B cell (primary cell): ENCODE results near the gene DLG2. TPM values are rescaled to one million over a fixed set of nuclear protein-coding genes. Genes with fewer than 3 reads are reported as not detected.

Experiments used
- ATAC-seq: fragments of 200-7000 bp; cut with Tn5 transposase; one replicate; pipeline ENCODE4 v1.10.0; 2021; ENCODE audit warnings: low read depth, mild to moderate bottlenecking, moderate number of reproducible peaks, moderate library complexity
- CTCF ChIA-PET: fragments of 350-600 bp; sonication (Branson Sonifier 250); formaldehyde crosslinking; loops from one replicate; lab custom pipeline; 2021; ENCODE audit warnings: antibody characterized with exemption, inconsistent platforms; lab: Charles Lee
- POLR2A ChIA-PET: fragments of 350-600 bp; sonication (Branson Sonifier 250); formaldehyde crosslinking; loops from one replicate; lab custom pipeline; 2021; ENCODE audit warnings: antibody characterized with exemption; lab: Charles Lee
- DNase-seq: peaks from one replicate; pipeline ENCODE4 v3.0.0; 2013
- H2AFZ ChIP-seq: 2 replicates; pipeline ENCODE4 v1.6.1; 2012; ENCODE audit warnings: mild to moderate bottlenecking, low read depth, low read length; ENCODE audit not compliant: insufficient read depth, poor library complexity, severe bottlenecking
- H3K27ac ChIP-seq, 2 donors: 1 replicate in 1 of 2; 2 replicates in 1 of 2; pipeline ENCODE4 v1.5.1; 2012 to 2013; ENCODE audit warnings: low read length in 2 of 2, mild to moderate bottlenecking in 2 of 2, moderate library complexity in 1 of 2
- H3K27me3 ChIP-seq, 4 experiments: fragments of 200-600 bp in 1 of 4; sonication (generic) in 1 of 4; replicated peaks in 1 of 4; 1 replicate in 2 of 4; 2 replicates in 2 of 4; pipeline versions ENCODE4 v1.6.1 to v1.7.0; 2013 to 2016; ENCODE audit warnings: low read length in 3 of 4, mild to moderate bottlenecking in 2 of 4, mixed read lengths in 1 of 4, moderate library complexity in 1 of 4; ENCODE audit not compliant: insufficient read depth in 4 of 4, control insufficient read depth in 3 of 4; ENCODE audit errors: control extremely low read depth in 1 of 4
- H3K36me3 ChIP-seq, 2 experiments: replicated peaks in 1 of 2; 1 replicate in 1 of 2; 2 replicates in 1 of 2; pipeline versions ENCODE4 v1.6.1 to v1.7.1; 2013; ENCODE audit warnings: low read length in 1 of 2; ENCODE audit not compliant: insufficient read depth in 2 of 2, control insufficient read depth in 1 of 2; ENCODE audit errors: control extremely low read depth in 1 of 2, extremely low read depth in 1 of 2
- H3K4me1 ChIP-seq, 2 donors: fragments of 200-600 bp in 1 of 2; sonication (generic) in 1 of 2; 1 replicate in 1 of 2; 2 replicates in 1 of 2; pipeline versions ENCODE4 v1.5.1 to v1.6.1; 2013 to 2017; ENCODE audit warnings: low read length in 2 of 2; ENCODE audit not compliant: control insufficient read depth in 2 of 2, insufficient read depth in 2 of 2
- H3K4me2 ChIP-seq: replicated peaks from 2 replicates; pipeline ENCODE3; 2012; ENCODE audit warnings: mild to moderate bottlenecking, low read depth, low read length; ENCODE audit not compliant: poor library complexity, severe bottlenecking
- H3K4me3 ChIP-seq, 5 experiments: fragments of 200-600 bp in 1 of 5; sonication (generic) in 1 of 5; 1 replicate in 3 of 5; 2 replicates in 2 of 5; pipeline versions ENCODE4 v1.5.1 to v1.7.0; 2011 to 2016; ENCODE audit warnings: low read length in 4 of 5, mild to moderate bottlenecking in 4 of 5, low read depth in 2 of 5, control low read depth in 1 of 5, moderate library complexity in 1 of 5; ENCODE audit not compliant: insufficient read depth in 1 of 5; ENCODE audit errors: control extremely low read depth in 1 of 5, extremely low read depth in 1 of 5
- H3K79me2 ChIP-seq: fragments of 200-600 bp; sonication (generic); one replicate; pipeline ENCODE4 v1.6.0; 2016; ENCODE audit warnings: low read length; ENCODE audit not compliant: control insufficient read depth, insufficient read depth
- H3K9ac ChIP-seq: fragments of 200-600 bp; sonication (generic); 2 replicates; pipeline ENCODE4 v1.6.1; 2017; ENCODE audit warnings: mild to moderate bottlenecking, low read length, moderate library complexity
- H3K9me3 ChIP-seq, 3 donors: one replicate each; pipeline versions ENCODE4 v1.6.1 to v1.7.1; 2013; ENCODE audit warnings: low read length in 2 of 3; ENCODE audit not compliant: control insufficient read depth in 2 of 3, insufficient read depth in 1 of 3; ENCODE audit errors: control extremely low read depth in 1 of 3
- H4K20me1 ChIP-seq: 2 replicates; pipeline ENCODE4 v1.6.0; 2012; ENCODE audit warnings: mild to moderate bottlenecking, low read length; ENCODE audit not compliant: insufficient read depth, control insufficient read depth, poor library complexity, severe bottlenecking
- H3K27ac Mint-ChIP-seq: one replicate; pipeline ENCODE4 v1.8.0; 2021; ENCODE audit warnings: mixed read lengths
- H3K27me3 Mint-ChIP-seq: one replicate; pipeline ENCODE4 v1.8.0; 2021; ENCODE audit warnings: mixed read lengths
- H3K4me1 Mint-ChIP-seq: one replicate; pipeline ENCODE4 v1.8.0; 2021; ENCODE audit warnings: mixed read lengths
- H3K4me3 Mint-ChIP-seq: one replicate; pipeline ENCODE4 v1.8.0; 2021; ENCODE audit warnings: mixed read lengths
- H3K9me3 Mint-ChIP-seq: one replicate; pipeline ENCODE4 v1.8.0; 2022; ENCODE audit warnings: mixed read lengths; ENCODE audit not compliant: insufficient read depth
- CTCF ChIP-seq: fragments of 200-600 bp; IDR thresholded peaks from one replicate; pipeline ENCODE4 v1.8.0; 2022; ENCODE audit warnings: antibody characterized with exemption, mild to moderate bottlenecking
- EZH2 ChIP-seq: IDR thresholded peaks from 2 replicates; pipeline ENCODE4 v1.6.1; 2012; ENCODE audit warnings: borderline replicate concordance, low read depth, mild to moderate bottlenecking, moderate library complexity, low read length; ENCODE audit not compliant: insufficient read depth, poor library complexity, severe bottlenecking
- WGBS: methylation state at CpG from one replicate; pipeline ENCODE4 v1.1.5; 2013; ENCODE audit warnings: missing lambda C conversion rate; ENCODE audit not compliant: insufficient coverage; 5-methylcytosine and 5-hydroxymethylcytosine counted together
- intact Hi-C: fragments of 100-400 bp; cut with micrococcal nuclease; formaldehyde crosslinking; loops from one replicate; pipeline ENCODE4 v1.10.0; 2022
- polyA plus RNA-seq: library from polyadenylated mRNA; depleted of rRNA; stranded (reverse); fragments of >200 nt; gene quantifications from 2 replicates; pipeline ENCODE4 v1.2.3, GENCODE V29; 2012
- total RNA-seq, 2 donors: library from RNA; stranded (reverse); fragments of 120-200 nt in 1 of 2; gene quantifications; 1 replicate in 1 of 2; 2 replicates in 1 of 2; pipeline versions ENCODE4 v1.2.3 to v1.2.4, GENCODE V29; 2013 to 2022

DLG2 gene
- total and polyA plus RNA-seq, 2 donors (not counting 1 experiment from before 2014, with no cell fraction given), result 0.54 to 5.4 TPM

- H3K27me3 Mint-ChIP-seq, result peaks cover 8% of the 10 kb centered on the region
- Histone ChIP-seq H2AFZ (no peak overlapping the region), H3K4me3 (no peak overlapping the region), H3K9me3 (no peaks in the 10 kb centered on the region), H3K36me3 (no peaks in the 10 kb centered on the region), H3K9ac (no peak overlapping the region), H3K4me2 (no peak overlapping the region), H3K27ac (no peak overlapping the region), H3K79me2 (no peaks in the 10 kb centered on the region), H3K27me3 (no peaks in the 10 kb centered on the region), H3K4me1 (no peaks in the 10 kb centered on the region), H4K20me1 (no peaks in the 10 kb centered on the region)
- H3K27ac Mint-ChIP-seq, result no peak overlapping the region
- intact Hi-C loops, result no loop called here
- DNase-seq (no peak), ATAC-seq (no peak)
- no peaks in the 10 kb centered on the region for H3K9me3 Mint-ChIP-seq
- CTCF ChIA-PET, result no interaction called here
- H3K4me1 Mint-ChIP-seq, result no peaks in the 10 kb centered on the region
- H3K4me3 Mint-ChIP-seq, result no peak overlapping the region
- TF ChIP-seq CTCF (no peak), EZH2 (no peak)
- WGBS, result 83% methylated on average over 1 of the region's 2 CpGs
- POLR2A ChIA-PET, result no interaction called here
Observed at GRCh38 chr11:83785942-83786341, 1841.2 kb downstream of the DLG2 start.

GRCh38 chr11:83784419-83784818 lies 1842.7 kb downstream of the DLG2 start:
- no peaks in the 10 kb centered on the region for H3K36me3 ChIP-seq
- WGBS, result no CpG with 5 or more reads among the region's 1 CpG
- TF ChIP-seq CTCF (no peak), EZH2 (no peak)
- H2AFZ ChIP-seq, result no peak overlapping the region
- H3K27ac ChIP-seq, result no peak overlapping the region
- no peak overlapping the region for H3K9ac ChIP-seq
- no peaks in the 10 kb centered on the region for H3K79me2 ChIP-seq
- intact Hi-C loops, result no loop called here
- H4K20me1 ChIP-seq, result no peaks in the 10 kb centered on the region
- Mint-ChIP-seq H3K27ac (no peak overlapping the region), H3K4me1 (no peaks in the 10 kb centered on the region), H3K9me3 (no peaks in the 10 kb centered on the region), H3K27me3 (peaks cover 12% of the 10 kb centered on the region), H3K4me3 (no peak overlapping the region)
- no peak overlapping the region for H3K4me3 ChIP-seq
- no peaks in the 10 kb centered on the region for H3K4me1 ChIP-seq
- ChIA-PET CTCF (no interaction called here), POLR2A (no interaction called here)
- no peak for DNase-seq
- H3K9me3 ChIP-seq, result no peaks in the 10 kb centered on the region
- no peak overlapping the region for H3K4me2 ChIP-seq
- no peak for ATAC-seq
- no peaks in the 10 kb centered on the region for H3K27me3 ChIP-seq
